CD1c-positive myeloid dendritic cell (primary cell): Measurements from ENCODE around the gene MPC1L.
"Not testable (repeated sequence)": the region's sequence is repeated elsewhere in the genome, so short reads cannot be mapped to it uniquely, and the experiment has no call there.

Source experiments
- DNase-seq: peaks from one replicate; pipeline ENCODE4 v3.0.0-alpha.2; 2016; ENCODE audit errors: extremely low spot score

MPC1L gene

GRCh38 chrX:40623139-40623536, at the start of gene MPC1L:
Gene MPC1L, plus strand, starts transcription at chrX:40623428. Its CDS starts 138 bp downstream, at chrX:40623566.
- no peak for DNase-seq

GRCh38 chrX:40573763-40574162, 49.5 kb upstream of the MPC1L start:
- DNase-seq = peak; percentile 21

- DNase-seq = not testable (repeated sequence)
Observed at GRCh38 chrX:40575411-40575810, 47.8 kb upstream of the MPC1L start.

GRCh38 chrX:40576291-40576690, 46.9 kb upstream of the MPC1L start:
- DNase-seq = no peak

- peak; percentile 39 for DNase-seq
Observed at GRCh38 chrX:40578039-40578695, 45.1 kb upstream of the MPC1L start.

GRCh38 chrX:40579141-40579540, 44.1 kb upstream of the MPC1L start:
- DNase-seq = peak; percentile 79

GRCh38 chrX:40579900-40580536, 43.2 kb upstream of the MPC1L start:
- DNase-seq = no peak

- peak; percentile 95 for DNase-seq
Observed at GRCh38 chrX:40580537-40581335, 42.5 kb upstream of the MPC1L start, which contains the start of gene ATP6AP2. Gene ATP6AP2, plus strand, starts transcription at chrX:40580970. Its CDS starts 96 bp downstream, at chrX:40581066.

- DNase-seq = peak; percentile 69
Observed at GRCh38 chrX:40581336-40581920, 41.8 kb upstream of the MPC1L start.

GRCh38 chrX:40582178-40582577, 41.0 kb upstream of the MPC1L start:
- not testable (repeated sequence) for DNase-seq

- peak; percentile 66 for DNase-seq
Observed at GRCh38 chrX:40582811-40583210, 40.4 kb upstream of the MPC1L start.

- not testable (repeated sequence) for DNase-seq
Observed at GRCh38 chrX:40587623-40588022, 35.6 kb upstream of the MPC1L start.

- not testable (repeated sequence) for DNase-seq
Observed at GRCh38 chrX:40589616-40590321, 33.5 kb upstream of the MPC1L start.

- DNase-seq = no peak
Observed at GRCh38 chrX:40603446-40603845, 19.8 kb upstream of the MPC1L start.

GRCh38 chrX:40607381-40607780, 15.8 kb upstream of the MPC1L start:
- no peak for DNase-seq

- DNase-seq = no peak
Observed at GRCh38 chrX:40612511-40612910, 10.7 kb upstream of the MPC1L start.

GRCh38 chrX:40615976-40616375, 7.3 kb upstream of the MPC1L start:
- no peak for DNase-seq

GRCh38 chrX:40617566-40617965, 5.7 kb upstream of the MPC1L start:
- no peak for DNase-seq

GRCh38 chrX:40622479-40623138, 619 bp upstream of the MPC1L start:
- DNase-seq = no peak

- DNase-seq = no peak
Observed at GRCh38 chrX:40623665-40624064, 437 bp downstream of the MPC1L start.

- DNase-seq = no peak
Observed at GRCh38 chrX:40625294-40625693, 2.1 kb downstream of the MPC1L start.
